ENCODE data around the gene CHCHD5.
"Not testable (repeated sequence)": the region's sequence is repeated elsewhere in the genome, so short reads cannot be mapped to it uniquely, and the experiment has no call there.

CHCHD5 gene

DNA sequence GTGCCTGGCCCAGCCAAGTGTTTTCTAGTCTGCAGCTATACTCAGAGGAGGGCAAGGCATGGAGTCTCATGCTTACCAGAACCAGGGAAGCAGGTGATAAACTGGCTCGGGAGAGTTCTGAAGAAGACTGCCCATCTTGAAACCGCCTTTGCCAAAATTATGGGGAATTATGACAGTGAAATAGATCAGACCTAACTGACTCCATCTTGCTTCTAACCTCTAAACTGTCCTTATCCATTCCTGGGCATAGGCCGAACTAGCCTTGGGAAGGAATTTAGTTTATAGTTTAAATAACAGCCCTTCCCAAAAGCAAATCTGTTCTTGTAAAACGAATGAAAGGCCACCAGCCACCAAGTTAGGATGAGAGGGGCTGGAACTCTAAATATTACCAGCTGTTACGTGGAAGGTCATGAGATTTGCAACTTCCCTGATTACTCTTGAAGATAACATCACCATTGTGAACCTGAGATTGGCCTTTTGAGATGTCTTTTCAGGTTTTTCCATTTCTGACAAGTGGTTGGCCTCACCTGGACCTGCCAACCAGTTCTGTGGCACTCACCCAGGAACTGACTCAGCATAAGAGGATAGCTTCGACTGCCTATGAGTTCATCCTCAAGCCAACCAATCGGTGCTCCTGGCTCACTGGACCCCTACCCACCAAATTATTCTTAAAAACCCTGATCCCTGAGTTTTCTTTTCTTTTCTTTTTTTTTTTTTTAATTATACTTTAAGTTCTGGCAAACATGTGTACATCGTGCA lies 23.4 kb downstream of the CHCHD5 start:
- H3K4me3 ChIP-seq (replicated peaks; ENCODE audit: insufficient read depth, low read length), result no peak overlapping the region
- no peak overlapping the region for H3K27ac ChIP-seq (replicated peaks)
- TF ChIP-seq, protein P1, sequence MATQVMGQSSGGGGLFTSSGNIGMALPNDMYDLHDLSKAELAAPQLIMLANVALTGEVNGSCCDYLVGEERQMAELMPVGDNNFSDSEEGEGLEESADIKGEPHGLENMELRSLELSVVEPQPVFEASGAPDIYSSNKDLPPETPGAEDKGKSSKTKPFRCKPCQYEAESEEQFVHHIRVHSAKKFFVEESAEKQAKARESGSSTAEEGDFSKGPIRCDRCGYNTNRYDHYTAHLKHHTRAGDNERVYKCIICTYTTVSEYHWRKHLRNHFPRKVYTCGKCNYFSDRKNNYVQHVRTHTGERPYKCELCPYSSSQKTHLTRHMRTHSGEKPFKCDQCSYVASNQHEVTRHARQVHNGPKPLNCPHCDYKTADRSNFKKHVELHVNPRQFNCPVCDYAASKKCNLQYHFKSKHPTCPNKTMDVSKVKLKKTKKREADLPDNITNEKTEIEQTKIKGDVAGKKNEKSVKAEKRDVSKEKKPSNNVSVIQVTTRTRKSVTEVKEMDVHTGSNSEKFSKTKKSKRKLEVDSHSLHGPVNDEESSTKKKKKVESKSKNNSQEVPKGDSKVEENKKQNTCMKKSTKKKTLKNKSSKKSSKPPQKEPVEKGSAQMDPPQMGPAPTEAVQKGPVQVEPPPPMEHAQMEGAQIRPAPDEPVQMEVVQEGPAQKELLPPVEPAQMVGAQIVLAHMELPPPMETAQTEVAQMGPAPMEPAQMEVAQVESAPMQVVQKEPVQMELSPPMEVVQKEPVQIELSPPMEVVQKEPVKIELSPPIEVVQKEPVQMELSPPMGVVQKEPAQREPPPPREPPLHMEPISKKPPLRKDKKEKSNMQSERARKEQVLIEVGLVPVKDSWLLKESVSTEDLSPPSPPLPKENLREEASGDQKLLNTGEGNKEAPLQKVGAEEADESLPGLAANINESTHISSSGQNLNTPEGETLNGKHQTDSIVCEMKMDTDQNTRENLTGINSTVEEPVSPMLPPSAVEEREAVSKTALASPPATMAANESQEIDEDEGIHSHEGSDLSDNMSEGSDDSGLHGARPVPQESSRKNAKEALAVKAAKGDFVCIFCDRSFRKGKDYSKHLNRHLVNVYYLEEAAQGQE (IDR thresholded peaks at IDR 0.05; ENCODE audit: insufficient replicate concordance, low read depth), result no peak
- TF ChIP-seq SPI1 (IDR thresholded peaks at IDR 0.05; ENCODE audit: borderline replicate concordance, low read depth), result no peak
- no peak for TF ChIP-seq GABPA (IDR thresholded peaks at IDR 0.05; ENCODE audit: low read depth)
- TF ChIP-seq, protein P2, sequence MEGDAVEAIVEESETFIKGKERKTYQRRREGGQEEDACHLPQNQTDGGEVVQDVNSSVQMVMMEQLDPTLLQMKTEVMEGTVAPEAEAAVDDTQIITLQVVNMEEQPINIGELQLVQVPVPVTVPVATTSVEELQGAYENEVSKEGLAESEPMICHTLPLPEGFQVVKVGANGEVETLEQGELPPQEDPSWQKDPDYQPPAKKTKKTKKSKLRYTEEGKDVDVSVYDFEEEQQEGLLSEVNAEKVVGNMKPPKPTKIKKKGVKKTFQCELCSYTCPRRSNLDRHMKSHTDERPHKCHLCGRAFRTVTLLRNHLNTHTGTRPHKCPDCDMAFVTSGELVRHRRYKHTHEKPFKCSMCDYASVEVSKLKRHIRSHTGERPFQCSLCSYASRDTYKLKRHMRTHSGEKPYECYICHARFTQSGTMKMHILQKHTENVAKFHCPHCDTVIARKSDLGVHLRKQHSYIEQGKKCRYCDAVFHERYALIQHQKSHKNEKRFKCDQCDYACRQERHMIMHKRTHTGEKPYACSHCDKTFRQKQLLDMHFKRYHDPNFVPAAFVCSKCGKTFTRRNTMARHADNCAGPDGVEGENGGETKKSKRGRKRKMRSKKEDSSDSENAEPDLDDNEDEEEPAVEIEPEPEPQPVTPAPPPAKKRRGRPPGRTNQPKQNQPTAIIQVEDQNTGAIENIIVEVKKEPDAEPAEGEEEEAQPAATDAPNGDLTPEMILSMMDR (IDR thresholded peaks at IDR 0.05; ENCODE audit: insufficient read depth, low read length), result no peak
- TF ChIP-seq POLR2AphosphoS5 (IDR thresholded peaks at IDR 0.05; ENCODE audit: low read depth), result no peak
- H3K27me3 ChIP-seq (ENCODE audit: insufficient read depth, poor library complexity, severe bottlenecking), result no peaks in the 10 kb centered on the region
- no peak for DNase-seq (ENCODE audit: low read depth in 1 of 2, low spot score in 1 of 2)

DNA sequence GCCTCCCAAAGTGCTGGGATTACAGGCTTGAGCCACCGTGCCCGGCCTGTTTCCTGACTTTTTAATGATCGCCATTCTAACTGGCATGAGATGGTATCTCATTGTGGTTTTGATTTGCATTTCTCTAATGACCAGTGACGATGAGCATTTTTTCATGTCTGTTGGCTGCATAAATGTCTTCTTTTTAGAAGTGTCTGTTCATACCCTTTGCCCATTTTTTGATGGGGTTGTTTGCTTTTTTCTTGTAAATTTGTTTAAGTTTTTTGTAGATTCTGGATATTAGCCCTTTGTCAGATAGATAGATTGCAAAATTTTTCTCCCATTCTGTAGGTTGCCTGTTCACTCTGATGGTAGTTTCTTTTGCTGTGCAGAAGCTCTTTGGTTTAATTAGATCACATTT lies 24.9 kb downstream of the CHCHD5 start:
- H3K27ac ChIP-seq (replicated peaks); H3K4me3 ChIP-seq (replicated peaks; ENCODE audit: insufficient read depth, low read length); H3K27me3 ChIP-seq (ENCODE audit: insufficient read depth, poor library complexity, severe bottlenecking); DNase-seq (ENCODE audit: low read depth in 1 of 2, low spot score in 1 of 2): not testable (repeated sequence)

DNA sequence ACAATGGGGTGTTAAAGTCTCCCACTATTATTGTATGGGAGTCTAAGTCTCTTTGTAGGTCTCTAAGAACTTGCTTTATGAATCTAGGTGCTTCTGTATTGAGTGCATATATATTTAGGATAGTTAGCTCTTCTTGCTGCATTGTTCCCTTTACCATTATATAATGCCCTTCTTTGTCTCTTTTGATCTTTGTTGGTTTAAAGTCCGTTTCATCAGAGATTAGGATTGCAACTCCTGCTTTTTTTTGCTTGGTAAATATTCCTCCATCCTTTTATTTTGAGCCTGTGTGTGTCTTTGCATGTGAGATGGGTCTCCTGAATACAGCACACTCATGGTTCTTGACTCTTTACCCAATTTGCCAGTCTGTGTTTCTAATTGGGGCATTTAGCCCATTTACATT lies 27.9 kb downstream of the CHCHD5 start:
- not testable (repeated sequence) for H3K27me3 ChIP-seq (ENCODE audit: insufficient read depth, poor library complexity, severe bottlenecking); H3K4me3 ChIP-seq (replicated peaks; ENCODE audit: insufficient read depth, low read length); H3K27ac ChIP-seq (replicated peaks); DNase-seq (ENCODE audit: low read depth in 1 of 2, low spot score in 1 of 2)

DNA sequence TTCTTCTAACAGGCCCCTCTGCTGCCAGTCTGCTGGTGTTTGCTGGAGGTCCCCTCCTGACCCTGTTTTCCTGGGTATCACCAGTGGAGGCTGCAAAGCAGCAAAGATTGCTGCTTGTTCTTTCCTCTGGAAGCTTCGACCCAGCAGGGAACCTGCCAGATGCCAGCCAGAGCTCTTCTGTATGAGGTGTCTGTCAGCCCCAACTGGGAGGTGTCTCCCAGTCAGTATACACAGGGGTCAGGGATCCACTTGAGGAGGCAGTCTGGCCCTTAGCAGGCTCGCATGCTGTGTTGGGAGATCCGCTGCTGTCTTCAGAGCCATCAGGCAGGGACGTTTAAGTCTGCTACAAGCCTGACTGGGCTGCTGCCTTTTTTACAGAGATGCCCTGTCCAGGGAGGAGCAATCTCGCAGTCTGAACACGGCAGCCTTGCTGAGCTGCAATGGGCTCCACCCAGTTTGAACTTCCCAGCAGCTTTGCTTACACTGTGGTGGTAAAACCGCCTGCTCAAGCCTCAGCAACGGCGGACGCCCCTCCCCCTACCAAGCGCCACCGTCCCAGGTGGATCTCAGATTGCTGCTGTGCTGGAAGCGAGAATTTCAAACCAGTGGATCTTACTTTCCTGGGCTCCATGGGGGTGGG lies 29.9 kb downstream of the CHCHD5 start:
- Histone ChIP-seq H3K4me3 (replicated peaks; ENCODE audit: insufficient read depth, low read length) (no peak overlapping the region), H3K27me3 (ENCODE audit: insufficient read depth, poor library complexity, severe bottlenecking) (no peaks in the 10 kb centered on the region), H3K27ac (replicated peaks) (no peak overlapping the region)
- DNase-seq (ENCODE audit: low read depth in 1 of 2, low spot score in 1 of 2), result no peak
- TF ChIP-seq, protein P1 (IDR thresholded peaks at IDR 0.05; ENCODE audit: insufficient replicate concordance, low read depth), result no peak

DNA sequence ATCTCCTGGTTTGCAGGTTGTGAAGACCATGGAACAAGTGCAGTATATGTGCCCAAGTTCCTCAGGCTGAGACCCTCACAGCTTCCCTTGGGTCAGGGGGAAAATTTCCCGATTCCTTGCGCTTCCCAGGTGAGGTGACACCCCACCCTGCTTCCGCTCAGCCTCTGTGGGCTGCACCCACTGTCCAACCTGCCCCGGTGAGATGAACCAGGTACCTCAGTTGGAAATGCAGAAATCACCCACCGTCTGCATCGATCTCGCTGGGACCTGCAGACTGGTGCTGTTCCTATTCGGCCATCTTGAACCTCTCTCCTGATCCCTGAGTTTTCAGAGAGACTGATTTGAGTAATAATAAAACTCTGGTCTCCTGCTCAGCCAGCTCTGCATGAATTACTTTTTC lies 30.6 kb downstream of the CHCHD5 start:
- H3K27me3 ChIP-seq (ENCODE audit: insufficient read depth, poor library complexity, severe bottlenecking), result no peaks in the 10 kb centered on the region
- no peak overlapping the region for H3K4me3 ChIP-seq (replicated peaks; ENCODE audit: insufficient read depth, low read length)
- TF ChIP-seq GABPA (IDR thresholded peaks at IDR 0.05; ENCODE audit: low read depth) (no peak), POLR2AphosphoS5 (IDR thresholded peaks at IDR 0.05; ENCODE audit: low read depth) (no peak), SPI1 (IDR thresholded peaks at IDR 0.05; ENCODE audit: borderline replicate concordance, low read depth) (no peak)
- TF ChIP-seq, protein P1 (IDR thresholded peaks at IDR 0.05; ENCODE audit: insufficient replicate concordance, low read depth), result no peak
- TF ChIP-seq, protein P2 (IDR thresholded peaks at IDR 0.05; ENCODE audit: insufficient read depth, low read length), result no peak
- DNase-seq (ENCODE audit: low read depth in 1 of 2, low spot score in 1 of 2), result no peak
- H3K27ac ChIP-seq (replicated peaks), result no peak overlapping the region

DNA sequence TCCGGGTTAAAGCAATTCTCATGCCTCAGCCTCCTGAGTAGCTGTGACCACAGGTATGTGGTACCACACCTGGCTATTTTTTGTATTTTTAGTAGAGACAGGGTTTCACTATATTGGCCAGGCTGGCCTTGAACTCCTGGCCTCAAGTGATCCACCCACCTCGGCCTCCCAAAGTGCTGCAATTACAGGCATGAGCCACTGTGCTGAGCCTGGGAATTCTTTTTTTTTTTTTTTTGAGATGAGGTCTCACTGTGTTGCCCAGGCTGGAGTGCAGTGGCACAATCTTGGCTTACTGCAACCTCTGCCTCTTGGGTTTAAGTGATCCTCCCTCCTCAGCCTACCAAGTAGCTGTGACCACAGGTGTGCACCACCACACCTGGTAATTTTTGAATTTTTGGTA lies 31.4 kb downstream of the CHCHD5 start:
- H3K27me3 ChIP-seq (ENCODE audit: insufficient read depth, poor library complexity, severe bottlenecking); H3K4me3 ChIP-seq (replicated peaks; ENCODE audit: insufficient read depth, low read length); H3K27ac ChIP-seq (replicated peaks); DNase-seq (ENCODE audit: low read depth in 1 of 2, low spot score in 1 of 2): not testable (repeated sequence)
